IPS-NIHi7 (cell line): ENCODE data around the gene SMIM5.
A peak's percentile ranks its signal among the peaks of the same experiment; 100 is the strongest.

Source experiments
- DNase-seq: peaks from one replicate; pipeline ENCODE4 v3.0.0; 2012; ENCODE audit warnings: mixed read lengths; ENCODE audit errors: extremely low spot score

The SMIM5 gene

GRCh38 chr17:75639771-75640555 lies 6.7 kb downstream of the SMIM5 start:
- no peak for DNase-seq

DNA sequence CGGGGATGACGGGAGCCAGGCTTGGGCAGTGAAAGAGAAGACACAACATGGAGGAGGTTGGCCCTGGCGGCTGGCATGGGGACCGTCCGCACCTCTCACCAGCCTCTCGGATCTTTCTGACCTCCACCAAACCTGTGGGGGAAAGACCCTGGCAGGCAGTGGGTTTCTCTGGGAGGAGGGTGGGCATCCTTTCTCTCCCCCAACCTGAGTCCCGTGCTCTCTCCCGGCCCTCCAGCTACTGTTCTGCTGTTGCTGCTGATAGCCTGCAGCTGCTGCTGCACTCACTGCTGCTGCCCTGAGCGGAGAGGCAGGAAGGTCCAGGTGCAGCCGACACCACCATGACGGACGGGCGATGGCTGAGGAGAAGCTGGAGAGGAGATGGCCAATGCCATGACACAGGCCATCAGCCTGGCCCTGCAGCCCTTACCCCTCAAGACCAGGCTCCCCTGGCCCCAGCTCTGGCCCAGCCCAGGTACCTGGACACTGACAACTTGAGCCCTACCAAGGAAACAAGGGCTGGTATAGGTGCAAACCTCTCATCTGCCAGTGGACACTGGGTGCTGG lies 7.4 kb downstream of the SMIM5 start:
- no peak for DNase-seq

DNA sequence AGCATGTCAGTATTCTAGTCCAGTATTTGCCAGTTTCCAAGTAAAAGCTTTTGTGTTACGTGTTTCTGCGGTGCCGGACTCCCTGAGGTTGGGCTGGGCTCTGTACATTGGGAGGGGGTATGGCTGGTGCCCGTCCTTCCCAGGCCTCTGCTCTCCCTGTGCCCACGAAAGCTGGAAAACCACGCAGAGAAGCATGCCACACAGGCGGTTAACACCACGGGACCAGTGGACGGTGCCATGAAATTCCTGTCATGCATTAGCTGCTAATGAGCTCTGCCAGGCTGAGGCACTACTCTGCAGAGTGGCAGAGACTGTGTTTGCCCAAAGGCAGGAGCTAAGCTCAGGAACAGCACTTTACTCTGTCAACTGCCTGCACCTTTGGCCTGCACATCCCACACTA lies 8.1 kb downstream of the SMIM5 start:
- no peak for DNase-seq

- no peak for DNase-seq
Observed at GRCh38 chr17:75642182-75642783, 9.0 kb downstream of the SMIM5 start.

GRCh38 chr17:75642784-75643642 lies 9.8 kb downstream of the SMIM5 start:
- peak; percentile 51 for DNase-seq

- DNase-seq: no peak
Observed at GRCh38 chr17:75643643-75644017, 10.4 kb downstream of the SMIM5 start.

DNA sequence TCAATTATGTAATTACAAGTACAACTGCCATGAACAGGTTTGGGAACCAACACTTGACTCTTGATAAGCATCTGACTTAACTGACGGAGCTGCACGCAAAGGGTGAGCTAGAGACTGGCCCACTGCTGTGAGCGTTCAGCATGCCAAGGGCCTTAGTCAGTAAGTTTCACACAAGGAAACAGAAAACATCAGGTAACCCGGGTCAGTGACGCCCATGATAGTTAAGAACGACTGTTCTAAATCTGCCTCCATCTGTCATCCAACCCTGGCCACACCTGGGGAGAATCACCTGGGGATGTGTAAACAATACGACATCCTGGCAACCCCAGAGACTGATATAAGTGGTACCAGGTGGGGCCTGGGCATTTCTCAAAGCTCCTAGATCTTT lies 12.3 kb downstream of the SMIM5 start:
- DNase-seq: no peak

DNA sequence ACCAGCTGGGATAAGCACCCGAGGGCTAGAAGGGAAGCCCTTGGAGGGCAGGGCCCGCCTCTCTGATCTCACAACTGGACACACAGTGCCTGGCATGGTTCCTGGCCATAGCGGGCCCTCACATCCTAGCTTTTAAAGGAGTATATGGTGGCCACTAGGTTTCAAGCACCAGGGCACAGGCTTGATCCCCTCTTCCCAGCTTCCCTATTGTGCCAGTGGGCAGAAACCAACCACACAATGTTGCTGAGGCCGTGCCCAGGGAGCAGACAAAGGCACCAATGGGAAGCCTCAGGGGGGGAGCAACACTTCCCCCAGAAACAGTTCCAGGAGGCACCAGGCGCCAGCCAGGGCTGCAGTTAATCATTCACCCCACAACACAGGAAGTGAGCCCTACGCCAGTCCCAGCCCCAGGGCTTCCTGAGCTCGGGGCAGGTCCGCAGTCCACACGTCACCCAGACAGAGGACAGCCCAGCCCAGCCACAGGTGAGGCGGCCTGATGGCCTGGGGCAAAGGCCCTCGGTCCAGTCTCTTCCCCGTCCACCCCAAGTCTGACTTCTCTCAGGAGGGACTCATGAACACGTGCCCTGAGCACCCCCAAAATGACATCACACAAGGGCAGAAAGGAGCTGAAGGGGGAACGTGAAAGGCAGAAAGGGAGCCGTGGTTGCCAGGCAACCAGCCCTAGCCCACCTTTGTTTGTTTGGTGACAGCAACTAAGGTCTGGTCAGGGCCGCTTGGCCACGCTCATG lies 12.8 kb downstream of the SMIM5 start:
- peak; percentile 53 for DNase-seq

GRCh38 chr17:75646638-75646992 lies 13.4 kb downstream of the SMIM5 start:
- DNase-seq: no peak

- DNase-seq: no peak
Observed at GRCh38 chr17:75647061-75647460, 13.8 kb downstream of the SMIM5 start.

DNA sequence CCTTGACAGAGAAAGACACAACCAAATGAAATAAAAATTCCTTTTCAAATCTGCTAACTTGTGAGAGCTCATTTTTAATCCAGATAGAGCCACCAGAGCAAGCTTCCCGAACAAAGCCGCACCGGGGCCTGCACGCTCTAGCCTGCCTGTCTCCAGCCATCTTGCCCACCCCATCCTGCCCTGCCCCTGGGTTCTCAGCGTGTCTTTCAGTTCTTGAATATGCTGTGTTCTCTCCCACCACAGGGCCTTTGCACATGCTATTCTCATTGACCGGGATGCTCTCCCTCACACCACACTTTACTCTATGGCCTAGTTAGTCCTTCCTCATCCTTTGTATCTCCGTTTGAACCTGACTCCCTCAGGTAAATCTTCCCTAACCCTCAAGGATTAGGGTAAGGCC lies 14.7 kb downstream of the SMIM5 start:
- no peak for DNase-seq

DNA sequence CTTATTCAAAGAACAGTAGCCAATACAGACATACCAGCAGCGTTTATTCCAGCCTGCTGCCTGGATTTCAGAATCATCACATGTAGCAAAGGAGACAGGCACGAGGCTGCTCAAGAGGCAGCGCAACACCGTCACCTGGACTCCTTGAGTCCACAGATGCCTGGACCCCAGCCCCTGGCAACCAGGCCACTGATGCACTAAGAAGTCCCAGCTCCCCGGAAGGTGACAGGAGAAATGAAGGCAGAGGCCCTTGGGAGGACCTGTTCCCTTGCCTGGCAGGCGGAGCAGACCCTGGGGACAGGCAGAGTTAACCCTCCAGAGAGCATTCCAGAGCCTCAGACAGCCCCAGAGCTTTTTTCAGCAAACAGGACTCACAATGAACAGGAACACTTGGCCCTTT lies 16.5 kb downstream of the SMIM5 start:
- no peak for DNase-seq

GRCh38 chr17:75650874-75651273 lies 17.6 kb downstream of the SMIM5 start:
- no peak for DNase-seq

- DNase-seq: no peak
Observed at GRCh38 chr17:75652341-75652740, 19.1 kb downstream of the SMIM5 start.

DNA sequence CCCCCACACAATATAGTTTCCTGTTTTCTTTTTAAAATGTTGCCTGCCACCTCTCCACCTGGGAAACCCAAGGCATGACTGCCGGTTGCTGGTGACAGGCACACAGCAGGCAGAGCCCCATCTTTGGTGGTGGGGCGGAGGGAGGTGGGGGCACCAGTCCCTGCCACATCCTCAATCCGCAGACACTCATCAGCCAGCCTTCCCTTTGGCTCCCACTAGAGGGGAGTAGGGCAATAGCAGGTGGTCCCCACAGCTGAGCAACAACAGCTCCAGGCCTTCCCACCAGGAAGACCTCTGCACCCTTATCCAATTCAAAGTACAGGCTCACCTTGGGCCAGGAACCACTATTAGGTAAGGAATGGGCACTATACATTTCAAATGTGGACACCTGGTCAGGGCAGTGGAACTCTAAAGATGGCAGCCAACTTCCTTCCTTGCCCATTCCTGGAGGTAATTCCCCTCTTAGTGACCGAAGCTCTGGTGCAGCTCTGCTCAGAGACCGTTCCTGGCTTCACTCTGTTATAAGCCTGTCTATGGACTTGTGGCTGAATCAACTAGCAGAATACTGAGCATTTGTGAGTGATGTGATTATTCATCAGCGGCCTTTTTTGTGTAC lies 19.8 kb downstream of the SMIM5 start:
- DNase-seq: peak; percentile 86

DNA sequence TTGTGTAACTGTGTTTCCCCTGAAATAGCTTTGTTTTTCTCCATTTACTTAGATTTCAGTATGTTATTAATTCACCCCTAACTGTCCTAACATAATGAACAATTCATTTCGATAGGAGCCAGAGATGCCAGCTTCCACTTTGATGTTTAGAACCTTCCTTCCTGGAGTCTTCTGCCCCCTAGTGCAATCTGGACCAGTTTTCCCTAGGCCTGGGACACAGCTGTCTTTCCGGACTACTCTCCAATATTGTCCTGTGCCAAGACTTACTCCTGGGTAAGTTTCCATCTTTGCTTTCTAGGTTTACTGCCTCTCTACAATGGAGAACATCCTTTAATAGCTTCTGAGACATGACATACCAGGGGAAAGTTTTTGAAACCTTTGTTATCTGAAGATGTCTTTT lies 20.9 kb downstream of the SMIM5 start:
- no peak for DNase-seq

- no peak for DNase-seq
Observed at GRCh38 chr17:75658237-75658636, 25.0 kb downstream of the SMIM5 start.

GRCh38 chr17:75661531-75661930 lies 28.3 kb downstream of the SMIM5 start:
- no peak for DNase-seq

DNA sequence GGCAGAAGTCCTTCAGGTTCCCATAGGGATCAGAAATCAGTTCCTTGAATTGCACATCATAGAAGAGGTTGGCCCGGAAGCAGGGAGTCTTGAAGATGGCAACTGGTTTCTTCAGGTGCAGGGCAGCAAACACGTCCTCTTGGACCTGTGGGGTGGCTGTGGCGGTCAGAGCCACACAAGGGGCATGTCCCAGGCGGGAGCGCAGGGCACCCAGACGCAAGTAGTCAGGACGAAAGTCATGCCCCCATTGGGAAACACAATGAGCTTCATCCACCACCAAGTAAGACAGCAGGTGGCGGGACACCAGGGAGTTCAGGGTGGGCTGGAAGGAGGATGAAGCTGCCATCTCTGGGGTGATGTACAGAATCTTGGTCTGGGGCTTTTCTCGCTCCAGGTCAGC lies 29.3 kb downstream of the SMIM5 start:
- no peak for DNase-seq

DNA sequence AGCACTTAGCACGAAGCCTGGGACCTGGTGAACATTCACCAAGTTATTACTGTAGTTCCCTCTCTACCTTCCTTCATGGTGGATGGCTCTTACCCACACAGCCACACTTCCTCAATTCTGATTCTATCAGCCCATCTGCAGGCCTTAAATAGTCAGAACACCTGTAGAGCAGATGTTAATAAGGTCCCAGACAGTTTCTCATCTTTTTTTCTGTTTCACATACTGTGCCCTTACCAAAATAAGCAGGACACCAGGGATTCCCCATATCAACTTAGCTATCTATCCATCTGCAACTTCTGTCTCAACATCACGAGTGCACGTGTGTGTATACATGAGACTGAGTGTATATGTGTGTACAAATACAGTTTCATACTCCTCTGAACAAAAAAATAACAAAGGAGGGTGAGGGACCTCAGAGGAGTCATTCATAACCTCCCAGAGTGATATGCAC lies 30.9 kb downstream of the SMIM5 start:
- no peak for DNase-seq

GRCh38 chr17:75665981-75666380 lies 32.7 kb downstream of the SMIM5 start:
- DNase-seq: no peak
